ENCODE data around the gene STPG4.

Gene STPG4

DNA sequence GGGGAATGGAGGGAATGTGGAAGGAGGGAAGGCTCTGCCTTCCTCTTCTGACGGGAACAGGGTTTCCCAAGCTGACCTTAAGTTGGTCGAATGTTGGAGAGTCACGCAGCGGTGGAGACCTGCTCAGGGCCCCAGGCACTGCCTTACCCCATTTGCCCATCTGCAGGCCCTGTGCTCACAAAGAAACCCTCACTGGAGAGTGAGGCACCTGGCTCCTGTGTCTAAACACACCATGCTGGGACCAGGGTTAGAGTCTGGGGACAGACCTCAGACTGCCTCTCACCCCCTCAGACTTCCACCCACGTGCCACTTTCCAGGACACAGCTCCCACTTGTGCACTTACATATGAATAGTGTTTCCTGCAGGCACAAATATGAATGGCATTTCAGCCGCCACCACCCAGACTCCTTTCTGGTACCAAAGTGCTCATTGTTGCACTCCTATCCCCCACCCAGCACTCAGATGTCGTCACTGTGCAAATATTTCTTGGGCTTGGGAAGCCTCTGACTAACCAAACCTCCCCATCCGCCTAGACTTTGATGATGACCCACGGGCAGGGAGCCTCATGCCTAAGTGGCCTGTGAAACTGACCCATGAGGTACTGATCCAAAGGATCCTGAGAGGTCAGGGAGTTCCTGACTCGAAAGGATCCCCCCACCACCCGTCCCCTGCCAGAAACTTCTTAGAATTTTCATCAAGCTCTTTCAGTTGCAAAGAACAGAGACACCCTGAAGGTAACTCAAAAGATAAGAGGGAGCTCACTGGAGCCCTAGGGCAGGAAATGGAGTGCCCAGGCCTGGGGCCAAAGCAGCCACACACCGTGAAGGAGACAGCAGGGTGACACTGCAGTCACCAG is 78.3 kb downstream of the STPG4 start:
- Histone ChIP-seq H3K36me3 (ENCODE audit: control insufficient read depth, insufficient read depth, low read length) (peaks cover 9% of the 10 kb centered on the region; the same call in 1 of the 2 replicates), H3K27me3 (replicated peaks; ENCODE audit: control insufficient read depth, insufficient read depth, low read length) (no peaks in the 10 kb centered on the region), H3K4me3 (replicated peaks; ENCODE audit: low read depth, low read length) (no peak overlapping the region)
- no peak for DNase-seq (ENCODE audit: extremely low read depth, insufficient read length)
- TF ChIP-seq, protein P1, sequence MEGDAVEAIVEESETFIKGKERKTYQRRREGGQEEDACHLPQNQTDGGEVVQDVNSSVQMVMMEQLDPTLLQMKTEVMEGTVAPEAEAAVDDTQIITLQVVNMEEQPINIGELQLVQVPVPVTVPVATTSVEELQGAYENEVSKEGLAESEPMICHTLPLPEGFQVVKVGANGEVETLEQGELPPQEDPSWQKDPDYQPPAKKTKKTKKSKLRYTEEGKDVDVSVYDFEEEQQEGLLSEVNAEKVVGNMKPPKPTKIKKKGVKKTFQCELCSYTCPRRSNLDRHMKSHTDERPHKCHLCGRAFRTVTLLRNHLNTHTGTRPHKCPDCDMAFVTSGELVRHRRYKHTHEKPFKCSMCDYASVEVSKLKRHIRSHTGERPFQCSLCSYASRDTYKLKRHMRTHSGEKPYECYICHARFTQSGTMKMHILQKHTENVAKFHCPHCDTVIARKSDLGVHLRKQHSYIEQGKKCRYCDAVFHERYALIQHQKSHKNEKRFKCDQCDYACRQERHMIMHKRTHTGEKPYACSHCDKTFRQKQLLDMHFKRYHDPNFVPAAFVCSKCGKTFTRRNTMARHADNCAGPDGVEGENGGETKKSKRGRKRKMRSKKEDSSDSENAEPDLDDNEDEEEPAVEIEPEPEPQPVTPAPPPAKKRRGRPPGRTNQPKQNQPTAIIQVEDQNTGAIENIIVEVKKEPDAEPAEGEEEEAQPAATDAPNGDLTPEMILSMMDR (IDR thresholded peaks at IDR 0.05; ENCODE audit: insufficient read depth, low read length, poor library complexity, severe bottlenecking): no peak

DNA sequence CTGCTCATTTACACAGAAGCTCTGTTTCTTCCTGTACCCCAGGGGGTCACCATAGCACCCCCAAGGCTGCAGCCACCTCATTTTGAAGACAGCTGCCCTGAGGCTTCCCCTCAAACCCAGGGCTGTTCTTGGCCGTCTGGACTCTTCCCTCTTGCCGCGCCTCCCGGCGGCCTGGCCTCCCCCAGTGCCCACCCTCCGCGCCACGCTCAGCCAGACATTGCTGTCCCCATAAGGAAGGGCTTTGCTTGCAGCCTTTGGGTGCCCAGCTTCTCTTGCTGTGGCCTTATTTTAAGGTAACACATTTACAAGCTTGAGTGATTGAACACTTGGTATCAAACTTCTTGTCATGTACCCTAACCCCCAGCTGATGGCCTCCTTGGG is 79.0 kb downstream of the STPG4 start:
- DNase-seq (ENCODE audit: extremely low read depth, insufficient read length): no peak
- TF ChIP-seq, protein P1 (IDR thresholded peaks at IDR 0.05; ENCODE audit: insufficient read depth, low read length, poor library complexity, severe bottlenecking): no peak
- Histone ChIP-seq H3K36me3 (ENCODE audit: control insufficient read depth, insufficient read depth, low read length) (peaks cover 9% of the 10 kb centered on the region; the same call in 1 of the 2 replicates), H3K4me3 (replicated peaks; ENCODE audit: low read depth, low read length) (no peak overlapping the region), H3K27me3 (replicated peaks; ENCODE audit: control insufficient read depth, insufficient read depth, low read length) (no peaks in the 10 kb centered on the region)

DNA sequence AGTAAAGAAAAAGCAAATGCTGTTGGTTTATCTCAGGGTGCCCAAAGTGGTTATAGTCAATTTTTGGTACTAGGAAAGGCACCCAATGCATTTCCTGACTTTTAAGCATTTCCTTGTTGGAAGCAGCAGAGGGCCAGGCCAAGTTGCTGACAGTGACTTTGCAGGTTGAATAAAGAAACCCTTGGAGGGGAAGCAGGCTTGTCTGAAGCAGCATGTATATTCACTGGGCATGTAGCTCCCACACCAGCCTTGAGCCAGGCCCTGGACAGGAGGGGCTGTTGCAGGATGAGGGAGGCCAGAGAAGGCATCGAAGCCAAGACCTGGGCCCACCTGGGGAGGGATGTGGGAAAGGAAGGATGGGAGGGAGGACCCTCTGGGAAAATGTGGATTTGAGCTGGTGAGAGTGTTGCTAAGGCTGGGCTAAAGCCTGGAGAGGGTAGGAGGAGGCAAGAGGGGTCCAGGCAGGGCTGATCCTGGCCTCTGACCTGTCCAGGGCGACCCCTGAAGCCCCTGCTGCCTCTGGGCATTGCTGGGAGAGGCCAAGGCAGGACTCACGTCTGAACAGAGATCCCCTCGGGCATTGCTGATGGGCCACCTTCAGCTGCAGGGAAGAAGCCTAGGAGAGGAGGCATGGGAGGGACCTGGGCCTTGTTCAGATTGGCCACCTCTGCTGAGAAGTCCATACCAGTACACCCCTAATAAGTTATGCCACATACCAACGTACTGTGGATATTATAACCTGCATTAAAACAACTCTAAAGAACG is 79.6 kb downstream of the STPG4 start:
- Histone ChIP-seq H3K27me3 (replicated peaks; ENCODE audit: control insufficient read depth, insufficient read depth, low read length) (no peaks in the 10 kb centered on the region), H3K4me3 (replicated peaks; ENCODE audit: low read depth, low read length) (no peak overlapping the region), H3K36me3 (ENCODE audit: control insufficient read depth, insufficient read depth, low read length) (peaks cover 14% of the 10 kb centered on the region)
- DNase-seq (ENCODE audit: extremely low read depth, insufficient read length): no peak
- TF ChIP-seq, protein P1 (IDR thresholded peaks at IDR 0.05; ENCODE audit: insufficient read depth, low read length, poor library complexity, severe bottlenecking): no peak

DNA sequence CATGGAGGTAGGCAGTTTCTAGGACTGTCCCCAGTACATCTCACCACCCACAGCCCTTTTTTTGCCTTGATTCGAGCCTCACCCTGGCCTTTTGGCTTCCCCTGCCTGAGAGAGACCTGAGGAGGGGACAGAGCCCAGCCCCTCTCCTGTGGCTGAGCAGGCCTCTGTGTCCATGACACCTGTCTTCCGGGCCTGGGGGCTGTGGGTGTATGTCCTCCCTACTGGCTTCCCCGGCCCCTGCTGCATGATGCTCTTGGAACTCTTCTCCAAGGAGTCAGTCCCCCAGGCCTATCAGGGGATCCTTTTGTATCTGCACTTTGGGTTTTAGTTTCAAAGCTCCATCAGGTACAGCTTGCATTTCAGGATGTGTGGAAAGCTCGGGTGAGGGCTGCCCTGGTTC is 80.4 kb downstream of the STPG4 start:
- TF ChIP-seq, protein P1 (IDR thresholded peaks at IDR 0.05; ENCODE audit: insufficient read depth, low read length, poor library complexity, severe bottlenecking): no peak

DNA sequence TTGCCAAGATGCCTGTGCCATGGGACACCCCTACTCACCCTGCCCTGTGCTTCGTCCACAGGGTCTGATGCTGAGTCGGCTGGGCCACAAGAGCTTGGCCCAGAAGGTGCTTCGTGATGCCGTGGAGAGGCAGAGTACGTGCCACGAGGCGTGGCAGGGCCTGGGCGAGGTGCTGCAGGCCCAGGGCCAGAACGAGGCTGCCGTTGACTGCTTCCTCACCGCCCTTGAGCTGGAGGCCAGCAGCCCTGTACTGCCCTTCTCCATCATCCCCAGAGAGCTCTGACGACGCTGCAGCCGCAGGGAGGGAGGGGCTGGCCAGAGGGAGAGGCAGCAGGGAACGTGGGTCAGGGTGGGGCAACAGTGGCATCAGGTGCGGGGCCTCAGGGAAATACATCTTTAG is 81.5 kb downstream of the STPG4 start:
- no peaks in the 10 kb centered on the region for H3K27me3 ChIP-seq (replicated peaks; ENCODE audit: control insufficient read depth, insufficient read depth, low read length)
- H3K36me3 ChIP-seq (ENCODE audit: control insufficient read depth, insufficient read depth, low read length): peaks cover 18% of the 10 kb centered on the region
- TF ChIP-seq, protein P1 (IDR thresholded peaks at IDR 0.05; ENCODE audit: insufficient read depth, low read length, poor library complexity, severe bottlenecking): no peak
- DNase-seq (ENCODE audit: extremely low read depth, insufficient read length): no peak
- H3K4me3 ChIP-seq (replicated peaks; ENCODE audit: low read depth, low read length): no peak overlapping the region

More for the DNA sequence above, 80.4 kb downstream of the STPG4 start:
- no peak overlapping the region for H3K4me3 ChIP-seq (replicated peaks; ENCODE audit: low read depth, low read length)
- DNase-seq (ENCODE audit: extremely low read depth, insufficient read length): no peak
- H3K36me3 ChIP-seq (ENCODE audit: control insufficient read depth, insufficient read depth, low read length): peaks cover 15% of the 10 kb centered on the region
- H3K27me3 ChIP-seq (replicated peaks; ENCODE audit: control insufficient read depth, insufficient read depth, low read length): no peaks in the 10 kb centered on the region

All from GM06990 (cell line).